ENCODE data around the gene ST7.

DNA sequence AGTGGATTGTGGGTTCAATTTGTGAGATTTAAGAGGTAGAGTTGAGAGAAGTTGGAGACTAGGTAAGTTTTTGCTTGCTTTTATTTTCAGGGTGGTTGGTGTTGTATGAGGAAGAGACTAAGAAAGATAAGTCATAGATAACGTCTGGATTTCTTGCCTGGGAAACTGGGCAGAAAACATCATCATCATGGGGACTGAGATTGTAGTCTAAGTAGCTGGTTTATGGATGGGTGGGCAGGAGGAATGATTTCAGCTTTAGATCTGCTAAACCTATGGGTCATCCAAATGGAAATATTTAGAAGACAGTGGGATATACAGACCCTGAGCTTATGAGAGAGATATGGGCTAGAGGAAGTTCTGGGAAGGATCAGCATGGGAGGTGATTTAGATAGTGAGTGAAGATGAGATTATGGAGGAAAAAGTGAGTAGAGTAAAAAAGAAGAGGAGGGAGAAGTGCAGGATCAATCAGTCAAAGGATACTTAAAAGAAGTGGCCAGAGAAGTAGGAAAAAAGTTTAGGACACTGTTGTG is 199.8 kb downstream of the ST7 start:
- no peak for TF ChIP-seq CTCF (IDR thresholded peaks at IDR 0.05)
- no peak for TF ChIP-seq ZFX (IDR thresholded peaks at IDR 0.05; ENCODE audit: borderline replicate concordance)

Data from 22Rv1 (cell line).